ENCODE results near the gene USP34.
A peak's percentile ranks its signal among the peaks of the same experiment; 100 is the strongest.
"Not testable (repeated sequence)": the region's sequence is repeated elsewhere in the genome, so short reads cannot be mapped to it uniquely, and the experiment has no call there.

USP34 gene

DNA sequence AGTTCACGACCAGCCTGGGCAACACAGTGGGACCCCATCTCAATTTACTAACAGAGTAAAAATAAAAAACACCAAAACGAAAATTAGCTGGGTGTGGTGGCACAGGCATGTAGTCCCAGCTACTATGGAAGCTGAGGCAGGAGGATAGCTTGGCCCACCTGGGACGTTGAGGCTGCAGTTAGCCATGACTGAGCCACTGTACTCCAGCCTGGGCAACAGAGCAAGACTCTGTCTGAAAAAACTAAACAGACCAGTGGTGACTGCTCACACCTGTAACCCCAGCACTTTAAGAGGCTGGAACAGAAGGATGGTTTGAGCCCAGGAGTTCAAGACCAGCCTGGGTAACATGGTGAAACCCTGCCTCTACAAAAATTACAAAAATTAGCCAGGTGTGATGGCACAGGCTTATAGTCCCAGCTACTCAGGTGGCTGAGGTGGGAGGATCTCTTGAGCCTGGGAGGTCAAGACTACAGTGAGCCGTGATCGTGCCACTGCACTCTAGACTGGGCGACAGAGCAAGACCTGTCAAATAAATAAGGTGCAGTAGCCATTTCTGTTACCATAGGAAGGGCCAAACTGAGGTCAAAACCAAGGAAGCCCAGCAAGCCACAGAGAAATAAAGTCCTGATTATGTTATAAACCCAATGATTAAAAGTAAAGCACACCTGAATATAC is 14.0 kb downstream of the USP34 start:
- H3K27ac ChIP-seq, result peak overlapping the region; percentile 24

DNA sequence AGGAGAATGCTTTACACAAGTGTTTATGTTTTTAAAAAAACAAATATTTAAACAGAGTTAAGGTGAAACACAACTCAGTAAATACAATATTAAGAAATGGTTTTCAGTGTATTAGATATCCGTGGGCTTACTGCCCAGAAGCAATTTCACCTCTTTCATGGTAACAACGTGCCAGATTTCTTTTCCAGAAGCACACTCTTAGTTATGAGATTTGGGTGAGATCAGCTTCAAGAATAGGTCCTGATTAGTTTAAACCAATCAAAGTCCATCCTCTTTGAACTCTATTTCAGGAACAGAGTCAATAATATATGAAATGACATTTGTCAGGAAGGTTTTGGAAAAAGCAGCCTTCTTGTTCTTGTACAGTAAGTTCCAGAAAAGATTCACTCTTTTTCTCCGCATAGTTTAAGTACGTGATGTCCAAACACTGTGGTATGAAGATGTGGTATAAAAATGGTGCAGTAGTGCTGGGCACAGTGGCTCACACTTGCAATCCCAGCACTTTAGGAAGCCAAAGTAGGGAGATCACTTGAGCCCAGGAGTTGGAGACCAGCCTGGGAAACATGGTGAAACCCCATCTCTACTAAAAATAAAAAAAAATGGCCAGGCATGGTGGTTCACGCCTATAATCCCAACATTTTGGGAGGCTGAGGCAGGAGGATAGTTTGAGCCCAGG is 14.7 kb downstream of the USP34 start:
- TF ChIP-seq, protein P1, sequence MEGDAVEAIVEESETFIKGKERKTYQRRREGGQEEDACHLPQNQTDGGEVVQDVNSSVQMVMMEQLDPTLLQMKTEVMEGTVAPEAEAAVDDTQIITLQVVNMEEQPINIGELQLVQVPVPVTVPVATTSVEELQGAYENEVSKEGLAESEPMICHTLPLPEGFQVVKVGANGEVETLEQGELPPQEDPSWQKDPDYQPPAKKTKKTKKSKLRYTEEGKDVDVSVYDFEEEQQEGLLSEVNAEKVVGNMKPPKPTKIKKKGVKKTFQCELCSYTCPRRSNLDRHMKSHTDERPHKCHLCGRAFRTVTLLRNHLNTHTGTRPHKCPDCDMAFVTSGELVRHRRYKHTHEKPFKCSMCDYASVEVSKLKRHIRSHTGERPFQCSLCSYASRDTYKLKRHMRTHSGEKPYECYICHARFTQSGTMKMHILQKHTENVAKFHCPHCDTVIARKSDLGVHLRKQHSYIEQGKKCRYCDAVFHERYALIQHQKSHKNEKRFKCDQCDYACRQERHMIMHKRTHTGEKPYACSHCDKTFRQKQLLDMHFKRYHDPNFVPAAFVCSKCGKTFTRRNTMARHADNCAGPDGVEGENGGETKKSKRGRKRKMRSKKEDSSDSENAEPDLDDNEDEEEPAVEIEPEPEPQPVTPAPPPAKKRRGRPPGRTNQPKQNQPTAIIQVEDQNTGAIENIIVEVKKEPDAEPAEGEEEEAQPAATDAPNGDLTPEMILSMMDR (conservative IDR thresholded peaks at IDR 0.05), result no peak
- peak overlapping the region; percentile 24; the same call in 1 of the 2 replicates for H3K27ac ChIP-seq

More for the DNA sequence above, 14.0 kb downstream of the USP34 start:
- TF ChIP-seq, protein P1 (conservative IDR thresholded peaks at IDR 0.05), result no peak

DNA sequence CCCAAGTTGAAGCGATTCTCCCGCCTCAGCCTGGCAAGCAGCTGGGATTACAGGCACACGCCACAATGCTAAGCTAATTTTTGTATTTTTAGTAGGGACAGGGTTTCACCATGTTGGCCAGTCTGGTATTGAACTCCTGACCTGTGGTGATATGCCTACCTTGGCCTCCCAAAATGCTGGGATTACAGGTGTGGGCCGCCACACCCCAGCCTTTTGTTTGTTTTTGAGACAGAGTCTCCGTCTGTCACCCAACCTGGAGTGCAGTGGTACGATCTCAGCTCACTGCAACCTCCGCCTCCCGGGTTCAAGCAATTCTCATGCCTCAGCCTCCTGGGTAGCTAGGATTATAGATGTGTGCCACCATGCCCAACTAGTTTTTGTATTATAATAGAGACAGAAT is 15.9 kb downstream of the USP34 start:
- H3K27ac ChIP-seq, result not testable (repeated sequence)

DNA sequence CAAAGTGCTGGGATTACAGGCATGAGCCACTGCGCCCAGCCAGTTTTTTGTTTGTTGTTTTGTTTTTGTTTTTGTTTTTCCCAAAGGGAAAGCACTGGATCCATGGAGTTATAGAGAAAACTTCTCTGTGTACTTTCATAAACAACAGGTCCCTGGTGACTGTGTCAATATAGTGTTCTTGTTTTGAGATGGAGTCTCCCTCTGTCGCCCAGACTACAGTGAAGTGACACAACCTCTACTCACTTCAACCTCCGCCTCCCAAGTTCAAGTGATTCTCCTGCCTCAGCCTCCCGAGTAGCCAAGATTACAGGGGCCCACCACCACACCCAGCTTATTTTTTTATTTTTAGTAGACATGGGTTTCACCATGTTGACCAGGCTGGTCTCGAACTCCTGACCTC is 16.5 kb downstream of the USP34 start:
- TF ChIP-seq, protein P1 (conservative IDR thresholded peaks at IDR 0.05), result no peak
- H3K27ac ChIP-seq, result no peak overlapping the region

DNA sequence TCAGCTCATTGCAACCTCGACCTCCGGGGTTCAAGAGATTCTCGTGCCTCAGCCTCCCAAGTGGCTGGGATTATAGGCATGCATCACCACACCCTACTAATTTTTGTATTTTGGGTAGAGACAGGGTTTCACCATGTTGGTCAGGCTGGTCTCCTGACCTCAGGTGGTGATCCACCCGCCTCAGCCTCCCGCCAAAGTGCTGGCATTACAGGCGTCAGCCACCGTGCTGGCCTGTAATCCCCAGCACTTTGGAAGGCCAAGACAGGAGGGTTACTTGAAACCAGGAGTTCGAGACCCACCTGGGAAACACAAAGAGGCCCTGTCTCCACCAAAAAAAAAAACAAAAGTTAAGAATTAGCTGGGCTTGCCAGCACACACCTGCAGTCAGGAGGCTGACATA is 18.5 kb downstream of the USP34 start:
- H3K27ac ChIP-seq, result no peak overlapping the region

DNA sequence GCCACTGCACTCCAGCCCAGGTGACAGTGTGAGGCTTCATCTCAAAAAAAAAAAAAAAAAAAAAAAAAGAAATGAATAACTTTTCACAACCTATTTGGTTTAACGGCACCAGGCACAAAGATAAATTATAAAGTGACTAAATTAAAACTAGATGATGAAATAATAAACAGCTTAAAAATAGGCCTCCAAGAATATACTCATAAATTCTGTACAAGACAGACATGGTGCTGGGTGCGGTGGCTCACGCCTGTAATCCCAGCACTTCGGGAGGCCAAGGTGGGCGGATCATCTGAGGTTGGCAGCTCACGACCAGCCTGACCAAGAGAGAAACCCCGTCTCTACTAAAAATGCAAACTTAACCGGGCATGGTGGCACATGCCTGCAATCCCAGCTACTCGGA is 19.7 kb downstream of the USP34 start:
- H3K27ac ChIP-seq, result no peak overlapping the region
- TF ChIP-seq, protein P1 (conservative IDR thresholded peaks at IDR 0.05), result no peak

More for the DNA sequence above, 18.5 kb downstream of the USP34 start:
- TF ChIP-seq, protein P1 (conservative IDR thresholded peaks at IDR 0.05), result no peak

DNA sequence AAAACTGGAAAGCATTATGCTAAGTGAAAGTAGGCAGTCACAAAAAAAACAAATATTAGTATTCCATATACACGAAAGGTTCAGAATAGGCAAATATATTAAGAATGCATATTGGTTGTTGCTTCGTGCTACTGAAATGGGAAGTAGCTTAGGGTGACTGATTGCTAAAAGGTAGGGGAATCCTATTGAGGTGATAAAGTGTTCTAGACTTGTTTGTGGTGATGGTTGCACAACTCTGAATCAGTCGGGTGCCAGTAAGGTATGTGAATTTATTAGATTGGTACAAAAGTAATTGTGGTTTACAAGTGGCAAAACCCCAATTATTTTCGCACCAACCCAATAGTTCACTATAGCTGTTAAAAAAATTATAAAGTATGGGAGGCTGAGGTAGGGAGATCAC is 20.7 kb downstream of the USP34 start:
- TF ChIP-seq, protein P1 (conservative IDR thresholded peaks at IDR 0.05), result no peak
- H3K27ac ChIP-seq, result no peak overlapping the region

DNA sequence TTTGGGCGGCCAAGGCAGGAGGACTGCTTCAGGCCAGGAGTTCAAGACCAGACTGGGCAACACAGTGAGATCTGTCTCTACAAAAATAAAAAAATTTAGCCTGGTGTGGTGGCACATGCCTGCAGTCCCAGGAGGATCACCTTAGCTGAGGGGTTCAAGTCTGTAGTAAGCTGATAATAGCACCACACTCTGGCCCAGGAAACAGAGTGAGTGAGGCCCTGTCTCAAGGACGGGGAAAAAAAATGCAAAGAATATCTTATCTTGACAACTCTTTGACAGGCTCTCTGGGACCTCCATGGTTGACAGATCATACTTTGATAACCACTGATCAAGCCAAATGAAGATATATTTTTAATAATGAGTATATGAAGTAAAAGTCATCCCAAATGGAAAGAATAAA is 22.7 kb downstream of the USP34 start:
- H3K27ac ChIP-seq, result no peak overlapping the region
- TF ChIP-seq, protein P1 (conservative IDR thresholded peaks at IDR 0.05), result no peak

DNA sequence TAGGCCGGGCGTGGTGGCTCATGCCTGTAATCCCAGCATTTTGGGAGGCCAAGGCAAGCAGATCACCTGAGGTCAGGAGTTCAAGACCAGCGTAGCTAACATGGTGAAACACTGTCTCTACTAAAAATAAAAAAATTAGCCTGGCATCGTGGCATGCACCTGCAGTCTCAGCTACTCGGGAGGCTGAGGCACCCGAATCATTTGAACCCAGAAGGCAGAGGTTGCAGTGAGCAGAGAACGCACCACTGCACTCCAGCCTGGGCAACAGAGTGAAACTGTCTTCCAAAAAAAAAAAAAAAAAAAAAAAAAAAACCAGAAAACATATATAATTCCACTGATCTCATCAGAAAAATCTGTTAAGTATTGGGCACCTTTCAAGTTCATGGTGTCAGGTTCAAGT is 23.9 kb downstream of the USP34 start:
- H3K27ac ChIP-seq, result not testable (repeated sequence)
